Esophagus squamous epithelium (tissue), 5 donors: Measurements from ENCODE around the gene DPH1. TPM values are rescaled to one million over a fixed set of nuclear protein-coding genes. Genes with fewer than 3 reads are reported as not detected.
"Not testable (repeated sequence)": the region's sequence is repeated elsewhere in the genome, so short reads cannot be mapped to it uniquely, and the experiment has no call there.

ENCODE experiments used
- DNase-seq: peaks from one replicate; lab custom pipeline; 2025; lab: John Stamatoyannopoulos, UW
- H3K27ac ChIP-seq, 4 donors: fragments of 200-600 bp; sonication (generic); one replicate each; pipeline ENCODE4 v1.5.1; 2016 to 2019; ENCODE audit warnings: mild to moderate bottlenecking in 1 of 4
- H3K27me3 ChIP-seq, 4 donors: fragments of 200-600 bp; sonication (generic); 1 replicate in 3 of 4; 2 replicates in 1 of 4; pipeline versions ENCODE4 v1.5.1 to v1.6.0; 2017 to 2021; ENCODE audit warnings: antibody characterized with exemption in 1 of 4
- H3K36me3 ChIP-seq, 3 donors: fragments of 200-600 bp; sonication (generic); one replicate each; pipeline ENCODE4 v1.5.1; 2016 to 2019
- H3K4me1 ChIP-seq, 3 donors: fragments of 200-600 bp; sonication (generic); one replicate each; pipeline ENCODE4 v1.5.1; 2017 to 2019
- H3K4me3 ChIP-seq, 4 donors: fragments of 200-600 bp; sonication (generic); 1 replicate in 3 of 4; 2 replicates in 1 of 4; pipeline ENCODE4 v1.5.1; 2016 to 2019; ENCODE audit warnings: mild to moderate bottlenecking in 2 of 4, moderate library complexity in 1 of 4
- H3K9me3 ChIP-seq, 3 donors: fragments of 200-600 bp; sonication (generic); one replicate each; pipeline ENCODE4 v1.5.1; 2016 to 2019
- POLR2A ChIP-seq, 4 donors: fragments of 450-650 bp; IDR thresholded peaks; one replicate each; pipeline ENCODE4 v1.6.1; 2017; ENCODE audit warnings: antibody characterized with exemption in 4 of 4, mild to moderate bottlenecking in 4 of 4, moderate library complexity in 3 of 4
- WGBS, 2 donors: methylation state at CpG; one replicate each; pipeline ENCODE4 v1.1.5; 2018; 5-methylcytosine and 5-hydroxymethylcytosine counted together
- intact Hi-C: fragments of 100-400 bp; cut with DNase I; formaldehyde crosslinking; loops from one replicate; pipeline ENCODE4 v1.15.0; 2022
- total RNA-seq, 4 donors: library from RNA; depleted of rRNA; stranded (reverse); fragments of >200 nt; gene quantifications; one replicate each; pipeline ENCODE4 v1.1.0, GENCODE V29; 2016
- TF ChIP-seq, protein P1 (sequence below), 6 experiments: fragments of 450-650 bp in 4 of 6; fragments of 200-600 bp in 2 of 6; sonication (generic) in 2 of 6; IDR thresholded peaks; one replicate each; pipeline ENCODE4 v1.5.1; 2016 to 2019; ENCODE audit warnings: antibody characterized with exemption in 6 of 6, mild to moderate bottlenecking in 4 of 6, moderate library complexity in 4 of 6
- donor health status: DM: yes; HTN: yes; CAD: no.

The DPH1 gene
- 10 to 100 TPM; 14.9 to 55.7 (median 22.7) TPM for total RNA-seq

DNA sequence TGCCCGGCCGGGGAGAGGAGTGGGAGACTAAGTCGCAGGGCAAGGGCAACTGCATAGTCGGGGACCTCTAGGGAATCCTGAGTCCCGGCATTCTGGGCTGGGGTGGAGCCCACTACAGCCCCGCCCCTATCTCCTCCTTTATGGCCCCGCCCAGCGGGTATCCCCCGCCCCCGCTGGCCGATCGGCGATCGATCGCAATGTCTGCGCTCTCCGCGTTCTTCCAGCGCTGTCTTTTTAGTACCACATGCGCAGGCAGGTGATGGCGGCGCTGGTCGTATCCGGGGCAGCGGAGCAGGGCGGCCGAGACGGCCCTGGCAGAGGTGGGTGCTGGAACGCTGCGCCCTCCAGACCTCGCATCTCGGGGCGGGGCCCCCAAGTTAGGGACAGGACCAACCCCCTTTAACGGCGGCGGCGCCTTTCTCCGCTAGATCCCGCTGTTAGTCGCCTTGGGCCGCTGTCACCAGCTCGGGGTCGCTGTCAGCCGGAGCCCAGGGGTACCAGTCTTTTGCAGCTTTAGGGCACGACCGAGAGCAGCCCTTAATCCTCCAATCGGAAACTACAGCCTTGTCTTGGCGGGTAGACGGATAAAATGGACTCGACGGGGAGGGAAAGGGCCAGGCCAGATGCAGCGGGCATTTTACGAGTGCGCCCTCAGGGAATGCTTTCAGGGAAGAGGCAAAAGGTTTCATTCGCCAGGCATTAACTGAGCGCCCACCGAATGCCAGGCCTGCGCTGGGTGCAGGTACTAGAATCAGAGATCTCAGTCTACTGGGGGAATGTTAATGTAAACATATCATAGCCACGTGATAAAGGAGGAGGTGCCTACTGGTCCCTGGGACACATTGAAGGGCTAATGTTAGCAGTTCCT lies at the start of gene DPH1:
Gene DPH1 (plus strand): TSS at position 243 of the 868 bp plus-strand sequence. CDS start 17 bp downstream, at position 260.
- intact Hi-C loops = loop anchor here (5.0 kb wide), 1 partner anchor 123 kb away; no protein-coding TSS in a partner anchor
- Histone ChIP-seq H3K9me3 (no peaks in the 10 kb centered on the region), H3K4me1 (peaks cover 16 to 47% (median 24%) of the 10 kb centered on the region in 3 donors), H3K27me3 (peaks cover 0 to 39% (median 0%) of the 10 kb centered on the region in 4 donors), H3K4me3 (peak within 1 kb of the TSS; percentile 81 to 97 (median 90)), H3K27ac (peak within 1 kb of the TSS; percentile 67 to 85 (median 78)), H3K36me3 (peaks cover 5 to 16% (median 6%) of the 10 kb centered on the region in 3 donors)
- 0 to 5% methylated on average over 4 to 17 of the region's 59 CpGs for WGBS, 2 donors
- peak; percentile 46 for DNase-seq
- peak in 2 of 4 donors; percentile 39 to 41 for TF ChIP-seq POLR2A (IDR thresholded peaks at IDR 0.05)
- TF ChIP-seq, protein P1, sequence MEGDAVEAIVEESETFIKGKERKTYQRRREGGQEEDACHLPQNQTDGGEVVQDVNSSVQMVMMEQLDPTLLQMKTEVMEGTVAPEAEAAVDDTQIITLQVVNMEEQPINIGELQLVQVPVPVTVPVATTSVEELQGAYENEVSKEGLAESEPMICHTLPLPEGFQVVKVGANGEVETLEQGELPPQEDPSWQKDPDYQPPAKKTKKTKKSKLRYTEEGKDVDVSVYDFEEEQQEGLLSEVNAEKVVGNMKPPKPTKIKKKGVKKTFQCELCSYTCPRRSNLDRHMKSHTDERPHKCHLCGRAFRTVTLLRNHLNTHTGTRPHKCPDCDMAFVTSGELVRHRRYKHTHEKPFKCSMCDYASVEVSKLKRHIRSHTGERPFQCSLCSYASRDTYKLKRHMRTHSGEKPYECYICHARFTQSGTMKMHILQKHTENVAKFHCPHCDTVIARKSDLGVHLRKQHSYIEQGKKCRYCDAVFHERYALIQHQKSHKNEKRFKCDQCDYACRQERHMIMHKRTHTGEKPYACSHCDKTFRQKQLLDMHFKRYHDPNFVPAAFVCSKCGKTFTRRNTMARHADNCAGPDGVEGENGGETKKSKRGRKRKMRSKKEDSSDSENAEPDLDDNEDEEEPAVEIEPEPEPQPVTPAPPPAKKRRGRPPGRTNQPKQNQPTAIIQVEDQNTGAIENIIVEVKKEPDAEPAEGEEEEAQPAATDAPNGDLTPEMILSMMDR (IDR thresholded peaks at IDR 0.05) = peak in 3 of 6 experiments; percentile 3 to 48 (median 32)

DNA sequence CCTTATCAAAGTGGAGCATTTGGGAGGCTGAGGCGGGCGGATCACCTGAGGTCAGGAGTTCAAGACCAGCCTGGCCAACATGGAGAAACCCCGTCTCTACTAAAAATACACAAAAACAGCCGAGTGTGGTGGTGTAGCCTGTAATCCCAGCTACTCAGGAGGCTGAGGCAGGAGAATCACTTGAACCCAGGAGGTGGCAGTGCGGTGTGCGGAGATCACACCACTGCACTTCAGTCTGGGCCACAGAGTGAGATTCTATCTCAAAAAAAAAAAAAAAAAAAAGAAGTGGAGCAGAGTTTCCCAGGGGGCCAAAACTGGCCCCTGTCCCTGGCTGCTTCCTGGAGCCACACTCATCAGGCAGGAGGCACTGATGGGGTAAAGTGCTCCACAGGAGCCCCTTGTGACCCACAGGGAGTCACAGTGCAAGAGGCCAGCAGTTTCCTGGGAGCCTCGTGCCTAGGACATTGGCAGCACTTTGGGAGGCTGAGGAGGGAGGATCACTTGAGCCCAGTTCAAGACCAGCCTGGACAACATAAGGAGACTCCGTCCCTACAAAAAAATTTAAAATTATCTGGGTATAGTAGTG lies 49.2 kb upstream of the DPH1 start:
- Histone ChIP-seq H3K9me3 (no peaks in the 10 kb centered on the region), H3K4me3 (no peak overlapping the region), H3K4me1 (peaks cover 0 to 50% (median 0%) of the 10 kb centered on the region in 3 donors), H3K27me3 (peaks cover 0 to 28% (median 3%) of the 10 kb centered on the region in 4 donors), H3K27ac (peak overlapping the region in 3 of 4 donors; percentile 44 to 71 (median 49)), H3K36me3 (no peaks in the 10 kb centered on the region)
- DNase-seq = no peak
- 84 to 93% methylated on average over 8 of the region's 8 CpGs for WGBS, 2 donors
- TF ChIP-seq, protein P1 (IDR thresholded peaks at IDR 0.05) = no peak
- no peak for TF ChIP-seq POLR2A (IDR thresholded peaks at IDR 0.05)
- intact Hi-C loops = no loop called here

DNA sequence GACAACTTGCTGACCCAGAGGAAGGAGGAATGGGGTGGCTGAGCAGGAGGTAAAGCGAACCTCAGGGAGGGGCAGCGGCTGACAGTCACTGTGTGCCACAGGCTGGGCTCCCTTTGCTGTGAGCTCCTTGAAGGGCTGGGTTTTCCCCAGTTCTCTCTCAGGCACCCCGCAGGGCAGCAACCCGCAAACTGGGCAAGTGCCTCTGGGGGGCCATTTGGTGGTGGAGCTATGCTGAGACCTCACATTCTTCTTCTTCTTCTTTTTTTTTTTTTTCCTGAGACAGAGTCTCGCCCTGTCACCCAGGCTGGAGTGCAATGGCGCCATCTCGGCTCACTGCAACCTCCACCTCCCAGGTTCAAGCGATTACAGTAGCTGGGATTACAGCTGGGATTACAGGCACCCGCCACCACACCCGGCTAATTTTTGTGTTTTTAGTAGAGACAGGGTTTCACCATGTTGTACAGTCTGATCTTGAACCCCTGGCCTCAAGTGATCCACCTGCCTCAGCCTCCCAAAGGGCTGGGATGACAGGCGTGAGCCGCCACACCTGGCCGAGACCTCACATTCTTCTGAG lies 47.1 kb upstream of the DPH1 start:
- WGBS, 2 donors = 85 to 89% methylated on average over 7 to 9 of the region's 13 CpGs
- H3K36me3 ChIP-seq, H3K27me3 ChIP-seq, H3K27ac ChIP-seq, H3K9me3 ChIP-seq, intact Hi-C loops, DNase-seq, H3K4me3 ChIP-seq: not testable (repeated sequence)
- H3K4me1 ChIP-seq = peaks cover 0 to 43% (median 0%) of the 10 kb centered on the region in 3 donors

DNA sequence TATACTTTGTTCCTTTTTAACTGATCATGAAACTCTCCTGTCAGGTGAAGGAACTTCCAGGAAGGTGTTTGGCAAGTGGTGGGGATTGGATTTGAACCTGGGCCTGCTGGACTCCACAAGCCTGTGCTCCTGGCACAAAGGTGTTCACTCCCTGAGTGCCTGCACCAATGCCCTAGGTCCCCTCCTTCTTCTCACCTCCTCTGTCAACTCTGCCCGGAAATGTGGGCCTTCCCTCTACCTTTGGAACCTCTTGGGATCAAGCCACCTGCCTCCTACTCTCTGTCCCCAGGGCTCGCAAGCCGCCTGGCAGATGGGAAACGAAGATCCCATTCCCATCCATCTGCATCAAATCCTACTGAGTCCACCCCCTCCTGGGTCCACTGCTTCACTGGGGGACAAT lies 44.9 kb upstream of the DPH1 start:
- Histone ChIP-seq H3K4me1 (peaks cover 0 to 51% (median 12%) of the 10 kb centered on the region in 3 donors), H3K4me3 (no peak overlapping the region), H3K36me3 (no peaks in the 10 kb centered on the region), H3K27ac (no peak overlapping the region), H3K27me3 (no peaks in the 10 kb centered on the region), H3K9me3 (no peaks in the 10 kb centered on the region)
- no peak for TF ChIP-seq POLR2A (IDR thresholded peaks at IDR 0.05)
- TF ChIP-seq, protein P1 (IDR thresholded peaks at IDR 0.05) = no peak
- DNase-seq = no peak
- WGBS, 2 donors = 83 to 92% methylated on average over 4 of the region's 4 CpGs
- intact Hi-C loops = no loop called here

DNA sequence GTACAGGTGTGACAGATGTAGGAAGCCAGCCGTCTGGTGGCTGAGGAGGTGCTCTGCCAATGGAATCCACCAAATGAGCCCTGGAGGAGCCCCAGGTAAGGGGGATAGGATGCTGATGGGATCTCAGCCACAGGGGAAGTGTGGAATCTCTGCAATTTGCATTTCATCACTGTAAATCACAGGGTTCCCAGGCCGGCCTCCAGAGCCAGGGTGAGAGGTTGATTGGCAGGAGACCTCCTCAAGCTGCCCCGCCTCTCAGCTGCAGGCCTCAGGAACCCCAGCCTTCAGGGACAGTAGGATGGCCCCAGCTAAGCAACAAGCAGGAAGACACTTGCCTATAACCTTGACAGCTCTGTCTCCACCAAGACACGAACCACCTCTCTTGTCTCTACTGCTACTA lies 44.3 kb upstream of the DPH1 start:
- TF ChIP-seq, protein P1 (IDR thresholded peaks at IDR 0.05) = no peak
- TF ChIP-seq POLR2A (IDR thresholded peaks at IDR 0.05) = no peak
- Histone ChIP-seq H3K9me3 (no peaks in the 10 kb centered on the region), H3K4me3 (no peak overlapping the region), H3K4me1 (peaks cover 0 to 45% (median 12%) of the 10 kb centered on the region in 3 donors), H3K36me3 (no peaks in the 10 kb centered on the region), H3K27ac (no peak overlapping the region), H3K27me3 (no peaks in the 10 kb centered on the region)
- DNase-seq = no peak
- intact Hi-C loops = no loop called here
- 73 to 83% methylated on average over 3 of the region's 4 CpGs for WGBS, 2 donors
